Cardiac fibroblast (primary cell): ENCODE data around the gene GALM.
"Not testable (repeated sequence)": the region's sequence is repeated elsewhere in the genome, so short reads cannot be mapped to it uniquely, and the experiment has no call there.

Source experiments
- DNase-seq, 2 donors: peaks; one replicate each; pipeline versions ENCODE4 v3.0.0 to v3.0.0-alpha.2; 2010; ENCODE audit warnings: low read depth in 2 of 2
- H3K4me3 ChIP-seq, 2 donors: replicated peaks in 1 of 2; 1 replicate in 1 of 2; 2 replicates in 1 of 2; pipeline ENCODE4 v1.5.1; 2011; ENCODE audit warnings: low read depth in 2 of 2, low read length in 2 of 2, mild to moderate bottlenecking in 2 of 2, moderate library complexity in 1 of 2
- TF ChIP-seq, protein P1 (sequence below): IDR thresholded peaks from one replicate; pipeline ENCODE4 v1.5.1; 2011; ENCODE audit warnings: low read depth, mild to moderate bottlenecking, low read length, inconsistent platforms

The GALM gene

GRCh38 chr2:38682008-38682575, 16.2 kb downstream of the GALM start:
- TF ChIP-seq, protein P1, sequence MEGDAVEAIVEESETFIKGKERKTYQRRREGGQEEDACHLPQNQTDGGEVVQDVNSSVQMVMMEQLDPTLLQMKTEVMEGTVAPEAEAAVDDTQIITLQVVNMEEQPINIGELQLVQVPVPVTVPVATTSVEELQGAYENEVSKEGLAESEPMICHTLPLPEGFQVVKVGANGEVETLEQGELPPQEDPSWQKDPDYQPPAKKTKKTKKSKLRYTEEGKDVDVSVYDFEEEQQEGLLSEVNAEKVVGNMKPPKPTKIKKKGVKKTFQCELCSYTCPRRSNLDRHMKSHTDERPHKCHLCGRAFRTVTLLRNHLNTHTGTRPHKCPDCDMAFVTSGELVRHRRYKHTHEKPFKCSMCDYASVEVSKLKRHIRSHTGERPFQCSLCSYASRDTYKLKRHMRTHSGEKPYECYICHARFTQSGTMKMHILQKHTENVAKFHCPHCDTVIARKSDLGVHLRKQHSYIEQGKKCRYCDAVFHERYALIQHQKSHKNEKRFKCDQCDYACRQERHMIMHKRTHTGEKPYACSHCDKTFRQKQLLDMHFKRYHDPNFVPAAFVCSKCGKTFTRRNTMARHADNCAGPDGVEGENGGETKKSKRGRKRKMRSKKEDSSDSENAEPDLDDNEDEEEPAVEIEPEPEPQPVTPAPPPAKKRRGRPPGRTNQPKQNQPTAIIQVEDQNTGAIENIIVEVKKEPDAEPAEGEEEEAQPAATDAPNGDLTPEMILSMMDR, result no peak
- H3K4me3 ChIP-seq, result no peak overlapping the region
- DNase-seq, result no peak

- not testable (repeated sequence) for H3K4me3 ChIP-seq, DNase-seq
Measured at GRCh38 chr2:38682620-38683019, 16.7 kb downstream of the GALM start.

GRCh38 chr2:38683766-38684165, 17.9 kb downstream of the GALM start:
- H3K4me3 ChIP-seq, result no peak overlapping the region
- no peak for DNase-seq
- TF ChIP-seq, protein P1, result no peak

GRCh38 chr2:38685116-38685735, 19.3 kb downstream of the GALM start:
- DNase-seq, result peak; percentile 13 to 22
- TF ChIP-seq, protein P1, result no peak
- no peak overlapping the region for H3K4me3 ChIP-seq

GRCh38 chr2:38690499-38691420, 24.8 kb downstream of the GALM start:
- peak; percentile 81 to 92 for DNase-seq
- TF ChIP-seq, protein P1, result no peak
- no peak overlapping the region for H3K4me3 ChIP-seq

DNA sequence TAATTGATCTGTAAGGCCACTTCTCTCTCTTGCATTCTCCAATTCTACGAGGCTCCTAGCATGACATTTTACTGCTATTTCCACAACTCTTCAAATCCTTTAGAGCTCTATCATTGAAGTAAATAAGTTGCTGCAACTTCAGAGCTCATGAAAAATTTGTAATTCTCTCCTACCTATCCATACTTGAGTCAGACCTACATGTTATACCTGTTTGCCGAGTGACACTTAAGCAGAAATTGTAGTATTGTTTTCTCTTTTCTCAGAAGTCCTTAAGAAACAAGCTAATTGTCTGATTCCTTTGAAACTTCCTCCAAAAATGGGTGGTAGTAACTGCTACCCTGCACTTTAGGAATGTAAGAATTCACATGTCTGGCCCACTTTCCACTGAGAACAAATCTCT, 26.1 kb downstream of the GALM start:
- TF ChIP-seq, protein P1, result no peak
- no peak for DNase-seq

More for the DNA sequence above, 26.1 kb downstream of the GALM start:
- no peak overlapping the region for H3K4me3 ChIP-seq
